Thyroid gland (tissue), 4 donors: ENCODE results near the gene TEKT2.

ENCODE experiments used
- POLR2A ChIP-seq, 2 donors: fragments of 450-650 bp; IDR thresholded peaks; one replicate each; pipeline ENCODE4 v1.6.1; 2017; ENCODE audit warnings: antibody characterized with exemption in 2 of 2, mild to moderate bottlenecking in 2 of 2, moderate library complexity in 1 of 2
- TF ChIP-seq, protein P1 (sequence below), 6 experiments: fragments of 200-600 bp in 3 of 6; fragments of 450-650 bp in 3 of 6; sonication (generic) in 3 of 6; IDR thresholded peaks; one replicate each; pipeline ENCODE4 v1.5.1; 2016 to 2019; ENCODE audit warnings: antibody characterized with exemption in 6 of 6, mild to moderate bottlenecking in 2 of 6, inconsistent platforms in 1 of 6, moderate library complexity in 1 of 6

GRCh38 chr1:36109041-36109679 lies 25.3 kb downstream of the TEKT2 start:
- TF ChIP-seq, protein P1, sequence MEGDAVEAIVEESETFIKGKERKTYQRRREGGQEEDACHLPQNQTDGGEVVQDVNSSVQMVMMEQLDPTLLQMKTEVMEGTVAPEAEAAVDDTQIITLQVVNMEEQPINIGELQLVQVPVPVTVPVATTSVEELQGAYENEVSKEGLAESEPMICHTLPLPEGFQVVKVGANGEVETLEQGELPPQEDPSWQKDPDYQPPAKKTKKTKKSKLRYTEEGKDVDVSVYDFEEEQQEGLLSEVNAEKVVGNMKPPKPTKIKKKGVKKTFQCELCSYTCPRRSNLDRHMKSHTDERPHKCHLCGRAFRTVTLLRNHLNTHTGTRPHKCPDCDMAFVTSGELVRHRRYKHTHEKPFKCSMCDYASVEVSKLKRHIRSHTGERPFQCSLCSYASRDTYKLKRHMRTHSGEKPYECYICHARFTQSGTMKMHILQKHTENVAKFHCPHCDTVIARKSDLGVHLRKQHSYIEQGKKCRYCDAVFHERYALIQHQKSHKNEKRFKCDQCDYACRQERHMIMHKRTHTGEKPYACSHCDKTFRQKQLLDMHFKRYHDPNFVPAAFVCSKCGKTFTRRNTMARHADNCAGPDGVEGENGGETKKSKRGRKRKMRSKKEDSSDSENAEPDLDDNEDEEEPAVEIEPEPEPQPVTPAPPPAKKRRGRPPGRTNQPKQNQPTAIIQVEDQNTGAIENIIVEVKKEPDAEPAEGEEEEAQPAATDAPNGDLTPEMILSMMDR (IDR thresholded peaks at IDR 0.05) = no peak
- no peak for TF ChIP-seq POLR2A (IDR thresholded peaks at IDR 0.05)
